Left kidney (tissue), 2 donors: ENCODE data around the gene COBLL1. TPM values are rescaled to one million over a fixed set of nuclear protein-coding genes. Genes with fewer than 3 reads are reported as not detected.
A peak's percentile ranks its signal among the peaks of the same experiment; 100 is the strongest.
"Not testable (repeated sequence)": the region's sequence is repeated elsewhere in the genome, so short reads cannot be mapped to it uniquely, and the experiment has no call there.

Experiments
- DNase-seq: peaks from one replicate; pipeline ENCODE4 v3.0.0-alpha.2; 2013
- polyA plus RNA-seq: library from polyadenylated mRNA; unstranded; fragments of 120-200 nt; gene quantifications from one replicate; pipeline ENCODE4 v1.2.1, GENCODE V29; 2013; ENCODE audit not compliant: insufficient read length

The COBLL1 gene
- polyA plus RNA-seq, 1 donor = 142 TPM

DNA sequence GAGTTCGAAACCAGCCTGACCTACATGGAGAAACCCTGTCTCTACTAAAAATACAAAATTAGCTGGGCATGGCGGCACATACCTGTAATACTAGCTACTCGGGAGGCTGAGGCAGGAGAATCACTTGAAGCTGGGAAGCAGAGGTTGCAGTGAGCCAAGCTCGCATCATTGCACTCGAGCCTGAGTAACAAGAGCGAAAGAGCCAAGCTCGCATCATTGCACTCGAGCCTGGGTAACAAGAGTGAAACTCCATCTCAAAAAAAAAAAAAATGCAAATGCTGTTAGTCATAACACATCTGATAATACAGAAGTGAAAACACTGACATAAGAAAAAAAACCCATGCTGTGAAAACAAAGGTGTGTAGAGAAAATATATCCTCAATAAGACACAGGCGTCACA lies 80.4 kb downstream of the COBLL1 start:
- DNase-seq = not testable (repeated sequence)

DNA sequence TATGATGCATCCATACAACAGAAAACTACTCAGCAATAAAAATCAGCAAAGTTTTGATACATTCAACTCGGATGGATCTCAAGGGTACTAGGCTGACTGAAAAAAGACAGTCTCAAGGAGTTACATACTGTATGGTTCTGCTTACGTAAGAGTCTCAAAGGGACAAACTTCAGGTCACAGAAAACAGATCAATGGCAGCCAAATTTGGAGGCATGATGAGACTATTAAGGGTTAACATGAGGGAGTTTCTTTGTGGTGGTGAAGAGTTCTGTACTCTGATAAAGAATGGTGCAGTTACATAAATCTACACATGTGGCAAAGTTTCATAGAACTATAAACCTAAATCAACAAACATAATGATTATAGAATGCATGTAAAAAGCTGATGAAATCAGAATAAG lies 81.4 kb downstream of the COBLL1 start:
- DNase-seq = no peak

DNA sequence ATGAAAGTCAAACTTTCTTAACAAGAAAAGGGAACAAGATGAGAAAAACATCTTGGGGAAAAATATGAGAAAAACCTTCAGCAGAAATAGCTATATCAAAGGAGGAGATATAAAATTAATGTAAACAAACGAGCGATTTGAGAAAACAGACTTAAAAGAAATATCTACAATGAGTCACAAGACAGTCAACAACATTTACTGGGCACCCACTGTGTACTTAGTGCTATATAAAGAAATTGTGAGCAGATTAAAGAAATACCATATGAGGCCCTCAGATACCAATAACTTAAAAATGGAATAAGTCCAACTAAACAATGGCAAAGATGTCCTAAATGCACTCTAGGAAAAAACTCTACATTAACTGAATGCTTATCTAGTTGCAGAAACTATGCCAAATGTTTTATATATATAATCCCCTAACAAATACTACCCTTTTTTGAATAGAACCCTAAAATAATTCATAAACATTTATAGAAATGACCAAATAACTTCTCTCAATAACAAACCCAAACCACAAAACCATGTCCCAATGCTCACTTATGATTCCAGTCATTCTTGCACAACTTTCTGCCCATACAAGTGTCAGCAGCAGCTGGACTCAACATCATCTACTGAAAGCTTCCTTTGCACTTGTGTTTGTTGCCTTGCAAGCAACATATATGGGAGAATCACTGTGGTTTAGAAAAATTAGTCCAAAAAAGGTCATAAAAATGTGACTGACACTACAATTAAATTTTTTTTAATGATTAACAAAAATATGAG lies 83.5 kb downstream of the COBLL1 start:
- no peak for DNase-seq

DNA sequence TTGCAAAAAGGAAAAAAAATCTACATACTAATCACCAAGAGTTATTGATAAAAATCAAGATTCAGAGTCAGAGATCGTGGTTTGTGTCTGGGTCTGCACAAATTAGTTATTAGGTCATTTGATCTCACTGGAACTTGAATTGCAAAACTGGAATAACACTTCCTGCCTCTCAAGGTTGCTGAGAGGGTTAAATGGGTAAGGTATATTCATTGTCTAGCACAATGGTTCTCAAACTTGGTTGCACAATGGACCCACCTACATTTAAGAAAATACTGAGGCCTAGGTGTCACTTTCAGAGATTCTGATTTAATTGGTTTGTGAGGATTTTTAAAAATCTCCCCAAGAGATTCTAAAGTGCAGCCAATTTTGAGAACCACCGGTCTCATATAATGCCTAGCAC lies 84.8 kb downstream of the COBLL1 start:
- DNase-seq = no peak

GRCh38 chr2:164755952-164756351 lies 85.7 kb downstream of the COBLL1 start:
- no peak for DNase-seq

GRCh38 chr2:164754157-164755093 lies 87.2 kb downstream of the COBLL1 start:
- no peak for DNase-seq

DNA sequence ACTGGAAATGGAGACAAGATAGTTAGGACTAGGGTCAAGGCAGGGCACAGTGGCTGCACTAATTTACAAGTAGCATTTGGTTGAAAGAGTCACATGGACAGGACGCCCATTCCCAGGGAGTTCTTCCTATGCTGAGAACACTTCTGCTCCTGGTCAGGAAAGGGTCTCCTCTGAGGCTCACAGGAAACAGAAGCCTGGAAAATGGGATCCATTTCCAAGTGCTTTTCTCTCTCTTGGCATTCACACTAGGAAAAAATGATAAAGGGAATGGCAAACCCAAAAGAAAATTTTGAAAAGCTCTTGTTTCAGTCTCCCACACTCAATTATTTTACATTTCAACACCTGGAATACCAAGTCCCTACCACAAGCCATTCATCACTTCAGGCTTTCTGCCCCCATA lies 88.7 kb downstream of the COBLL1 start:
- no peak for DNase-seq

DNA sequence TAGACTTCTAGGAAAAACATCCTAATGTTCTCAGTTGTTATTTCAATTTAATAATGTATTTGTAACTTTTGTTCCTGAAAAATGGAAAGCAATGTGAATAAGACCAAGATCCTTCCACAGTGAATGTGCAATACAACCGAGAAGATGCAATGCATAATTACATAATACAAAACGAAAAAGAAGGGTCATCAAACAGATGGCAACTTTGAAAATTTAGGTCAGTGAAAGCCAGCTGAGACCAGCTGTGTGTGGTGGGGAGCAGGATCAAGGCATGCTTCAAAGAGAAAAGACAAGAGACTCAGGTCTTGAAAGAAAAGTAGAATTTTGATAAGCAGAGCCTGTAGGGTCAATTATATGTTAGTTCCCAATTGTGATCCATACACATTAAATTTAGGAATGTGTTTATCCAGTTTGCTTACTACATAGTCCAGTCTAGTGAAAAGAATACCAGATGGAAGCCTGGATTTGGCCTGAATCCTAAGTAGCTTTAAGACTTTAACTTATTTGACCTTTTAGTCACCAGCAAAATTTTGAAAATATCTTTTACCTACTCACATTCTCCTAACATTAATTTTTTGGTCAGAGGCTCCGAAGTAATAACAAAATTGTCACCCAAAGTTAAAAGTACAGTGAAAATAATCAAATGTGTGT lies 93.7 kb downstream of the COBLL1 start:
- DNase-seq = no peak

DNA sequence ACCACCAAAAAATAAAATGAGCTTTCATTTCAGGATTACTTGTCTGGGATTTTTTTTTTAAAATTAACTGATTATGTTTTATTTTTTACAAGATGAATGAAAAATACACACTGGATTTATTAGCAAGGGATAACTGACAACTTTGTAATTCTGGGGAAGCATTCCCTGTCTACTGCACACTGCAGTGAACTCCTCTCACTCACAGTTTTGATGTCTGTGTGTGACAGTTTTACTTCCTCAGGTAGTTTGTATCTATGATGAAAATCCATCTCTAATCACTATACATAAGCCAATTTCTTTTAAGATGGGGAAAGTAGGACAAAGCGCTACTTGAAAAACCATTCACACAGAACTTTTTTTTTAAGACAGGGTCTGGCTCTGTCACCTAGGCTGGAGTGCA lies 94.5 kb downstream of the COBLL1 start:
- DNase-seq = no peak

- DNase-seq = no peak
These were observed 94.9 kb downstream of the COBLL1 start for GRCh38 chr2:164746713-164747112.

DNA sequence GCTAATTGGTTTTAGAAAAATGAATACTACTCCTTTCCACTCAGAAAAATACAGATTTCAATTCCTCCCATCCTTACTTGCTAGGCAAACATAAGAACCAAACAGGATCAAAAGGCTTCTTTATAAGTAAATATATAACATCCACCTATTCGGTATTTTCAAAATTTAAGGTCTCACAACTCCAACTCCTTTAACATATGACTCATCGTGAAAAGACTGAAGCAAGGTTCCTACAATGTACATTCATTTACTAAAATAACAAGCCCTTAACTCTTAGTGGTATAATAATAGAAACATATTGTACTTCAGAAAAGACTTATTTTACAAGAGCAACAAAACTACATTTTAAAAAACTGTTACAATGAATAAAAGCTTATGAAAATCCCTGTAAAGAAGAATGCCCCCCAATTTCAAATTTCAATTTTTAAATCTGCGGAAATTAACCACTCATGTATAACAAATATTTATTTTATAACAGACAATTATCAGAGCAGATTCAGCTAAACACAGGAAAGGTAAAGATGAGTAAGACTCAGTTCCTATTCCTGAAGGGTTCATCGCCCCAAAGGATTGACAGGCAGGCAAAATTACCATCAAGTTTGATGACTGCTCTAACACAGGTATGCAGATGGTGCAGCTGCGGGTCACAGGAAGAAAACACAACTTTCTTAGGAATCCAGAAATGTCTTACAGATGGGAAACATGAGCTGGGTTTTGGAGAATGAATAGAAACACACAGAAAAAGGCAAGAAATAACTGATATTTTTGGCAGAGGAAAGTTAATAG lies 96.4 kb downstream of the COBLL1 start:
- DNase-seq = no peak

- DNase-seq = no peak
These were observed 98.8 kb downstream of the COBLL1 start for GRCh38 chr2:164742738-164743317.

DNA sequence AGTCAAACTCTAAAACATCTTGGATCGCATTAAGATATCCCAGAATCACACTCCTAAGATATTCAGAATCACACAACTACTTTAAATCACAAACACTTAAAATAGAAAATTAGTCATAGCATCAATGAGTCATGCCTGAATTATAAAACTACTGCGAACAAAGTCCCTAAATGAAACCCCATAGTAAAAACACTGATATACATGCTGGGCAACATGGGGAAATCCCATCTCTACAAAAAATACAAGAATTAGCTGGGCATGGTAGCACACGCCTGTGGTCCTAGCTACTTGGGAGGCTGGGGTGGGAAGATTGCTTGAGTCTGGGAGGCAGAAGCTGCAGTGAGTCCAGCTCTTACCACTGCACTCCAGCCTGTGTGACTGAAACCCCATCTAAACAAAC lies 101.7 kb downstream of the COBLL1 start:
- DNase-seq = no peak

GRCh38 chr2:164737612-164738081 lies 104.0 kb downstream of the COBLL1 start:
- peak; percentile 68 for DNase-seq

GRCh38 chr2:164735309-164735919 lies 106.2 kb downstream of the COBLL1 start:
- DNase-seq = no peak

DNA sequence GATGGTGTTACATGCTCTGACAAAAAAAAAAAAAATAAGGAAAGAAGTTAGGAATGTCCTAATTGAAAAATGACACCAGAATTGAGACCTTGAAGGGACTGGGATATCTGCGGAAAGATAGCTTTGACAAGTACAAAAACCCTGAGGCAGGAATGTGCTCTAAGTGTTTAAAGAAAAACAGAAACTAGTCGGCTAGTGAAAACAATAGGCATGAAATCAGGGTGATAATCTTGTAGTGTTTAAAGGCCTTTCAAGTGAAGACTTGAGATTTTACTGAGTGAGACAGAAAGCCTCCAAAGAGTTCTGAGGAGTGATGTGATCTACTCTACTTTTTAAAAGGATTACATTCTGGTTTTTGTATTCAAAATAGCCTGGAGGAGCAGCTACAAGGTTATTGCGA lies 107.4 kb downstream of the COBLL1 start:
- no peak for DNase-seq

GRCh38 chr2:164725542-164725941 lies 116.1 kb downstream of the COBLL1 start:
- DNase-seq = no peak

DNA sequence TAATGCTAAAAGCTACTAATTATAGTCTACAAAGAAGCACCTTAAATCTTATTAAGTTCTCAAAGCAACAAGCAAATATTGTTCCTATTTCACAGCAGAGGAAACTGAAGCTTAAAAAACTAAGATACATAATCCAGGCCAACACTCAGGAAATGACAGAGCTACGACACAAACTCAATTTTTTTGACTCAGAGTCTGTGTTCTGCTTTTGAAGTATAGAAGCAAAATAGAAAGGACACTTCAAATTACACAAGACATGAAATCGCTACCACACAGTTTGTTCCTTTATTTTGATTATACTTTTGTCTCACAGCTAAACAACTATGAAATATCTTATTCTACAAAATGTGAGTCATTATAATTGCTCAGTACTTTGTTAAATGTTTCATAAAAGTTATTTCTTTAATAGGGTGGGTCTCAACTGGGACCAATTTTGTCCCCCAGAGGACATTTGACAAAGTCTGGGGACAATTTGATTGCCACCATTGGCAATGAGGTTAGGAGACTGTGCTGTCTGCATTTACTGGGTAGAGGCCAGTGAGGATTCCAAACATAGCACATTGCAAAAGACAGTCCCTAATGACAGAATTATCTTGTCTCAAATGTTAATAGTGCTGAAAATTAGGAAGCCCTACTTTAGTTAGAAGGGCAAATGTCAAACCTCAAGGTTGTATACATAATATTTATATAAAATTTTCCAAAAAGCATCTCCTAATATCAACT lies 118.8 kb downstream of the COBLL1 start:
- DNase-seq = no peak

GRCh38 chr2:164721430-164721829 lies 120.2 kb downstream of the COBLL1 start:
- DNase-seq = no peak
